ENCODE results near the gene TGM2.

The TGM2 gene

DNA sequence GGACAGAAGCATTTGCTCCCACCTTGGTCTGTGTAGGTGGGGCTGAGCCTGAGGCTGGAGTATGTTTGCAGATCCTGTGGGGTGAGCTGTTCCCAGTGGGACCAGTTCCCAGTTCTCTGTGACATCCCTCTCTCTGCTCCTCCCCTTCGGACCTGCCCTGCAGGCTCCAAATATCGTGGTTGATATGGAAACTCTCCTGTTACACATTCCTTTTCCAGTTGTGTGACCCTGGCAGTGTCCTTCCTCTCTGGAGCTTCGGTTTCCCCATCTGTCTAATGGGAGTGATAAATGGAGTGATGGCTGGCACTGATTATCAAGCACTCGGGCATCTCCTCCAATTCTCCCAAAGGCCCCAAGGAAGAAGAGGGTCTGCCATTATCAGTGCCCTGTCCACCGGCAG, 15.7 kb upstream of the TGM2 start:
- TF ChIP-seq EZH2phosphoT487 (IDR thresholded peaks at IDR 0.05; ENCODE audit: low read length) (no peak), EZH2 (optimal IDR thresholded peaks at IDR 0.05; ENCODE audit: low read depth, low read length) (no peak), CTCF (IDR thresholded peaks at IDR 0.05; ENCODE audit: low read length) (no peak)

DNA sequence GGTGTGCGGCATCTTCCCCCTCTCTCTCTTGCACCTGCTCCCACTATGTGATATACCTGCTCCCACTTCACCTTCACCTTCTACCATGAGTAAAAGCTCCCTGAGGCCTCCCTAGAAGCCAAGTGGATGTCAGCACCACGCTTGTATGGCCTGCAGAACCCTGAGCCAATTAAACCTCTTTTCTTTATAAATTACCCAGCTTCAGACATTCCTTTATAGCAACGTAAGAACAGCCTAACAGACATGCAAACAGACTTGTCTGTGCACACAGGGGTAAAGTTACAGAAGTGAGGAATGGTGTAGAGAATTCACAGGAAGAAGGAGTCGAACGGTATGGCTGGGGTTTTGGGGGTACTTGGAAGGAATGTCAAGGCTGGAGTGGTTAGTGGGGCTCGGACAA, 14.8 kb upstream of the TGM2 start:
- no peaks in the 10 kb centered on the region for H3K79me2 ChIP-seq (ENCODE audit: low read length)
- H3K4me2 ChIP-seq (ENCODE audit: low read depth, low read length): no peak overlapping the region
- no peaks in the 10 kb centered on the region for H3F3A ChIP-seq (ENCODE audit: insufficient read depth, low read length)
- no peak overlapping the region for H2AFZ ChIP-seq (ENCODE audit: low read length)
- no peak overlapping the region for H3K9ac ChIP-seq (ENCODE audit: low read length)
- no peaks in the 10 kb centered on the region for H3K9me2 ChIP-seq (replicated peaks; ENCODE audit: insufficient read depth, low read length)
- no peak for DNase-seq
- H3K27me3 ChIP-seq (replicated peaks; ENCODE audit: insufficient read depth, low read length): 0 out of 2 replicates have a peak, but pooled peaks cover 3% of the 10 kb centered on the region
- no peak overlapping the region for H3K27ac ChIP-seq (ENCODE audit: low read length)
- no peak overlapping the region for H3K4me3 ChIP-seq (ENCODE audit: low read length)
- H3K4me1 ChIP-seq (ENCODE audit: low read length): peaks cover 10% of the 10 kb centered on the region; the same call in 1 of the 2 replicates
- no peaks in the 10 kb centered on the region for H3K36me3 ChIP-seq (replicated peaks; ENCODE audit: insufficient read depth, low read length)
- H4K20me1 ChIP-seq (ENCODE audit: insufficient read depth, low read length): no peaks in the 10 kb centered on the region
- no peaks in the 10 kb centered on the region for H3K9me3 ChIP-seq (replicated peaks; ENCODE audit: insufficient read depth, low read length)
- TF ChIP-seq EZH2 (optimal IDR thresholded peaks at IDR 0.05; ENCODE audit: low read depth, low read length): no peak
- TF ChIP-seq CTCF (IDR thresholded peaks at IDR 0.05; ENCODE audit: low read length): no peak
- TF ChIP-seq EZH2phosphoT487 (IDR thresholded peaks at IDR 0.05; ENCODE audit: low read length): no peak

More for the DNA sequence above, 15.7 kb upstream of the TGM2 start:
- Histone ChIP-seq H3K4me1 (ENCODE audit: low read length) (peaks cover 10% of the 10 kb centered on the region; the same call in 1 of the 2 replicates), H4K20me1 (ENCODE audit: insufficient read depth, low read length) (no peaks in the 10 kb centered on the region), H3K36me3 (replicated peaks; ENCODE audit: insufficient read depth, low read length) (no peaks in the 10 kb centered on the region), H3K4me3 (ENCODE audit: low read length) (no peak overlapping the region), H3K9ac (ENCODE audit: low read length) (no peak overlapping the region), H3K27ac (ENCODE audit: low read length) (no peak overlapping the region), H3K9me2 (replicated peaks; ENCODE audit: insufficient read depth, low read length) (no peaks in the 10 kb centered on the region), H3K79me2 (ENCODE audit: low read length) (no peaks in the 10 kb centered on the region), H2AFZ (ENCODE audit: low read length) (no peak overlapping the region), H3F3A (ENCODE audit: insufficient read depth, low read length) (no peaks in the 10 kb centered on the region), H3K27me3 (replicated peaks; ENCODE audit: insufficient read depth, low read length) (0 out of 2 replicates have a peak, but pooled peaks cover 3% of the 10 kb centered on the region), H3K9me3 (replicated peaks; ENCODE audit: insufficient read depth, low read length) (no peaks in the 10 kb centered on the region), H3K4me2 (ENCODE audit: low read depth, low read length) (no peak overlapping the region)
- DNase-seq: no peak

DNA sequence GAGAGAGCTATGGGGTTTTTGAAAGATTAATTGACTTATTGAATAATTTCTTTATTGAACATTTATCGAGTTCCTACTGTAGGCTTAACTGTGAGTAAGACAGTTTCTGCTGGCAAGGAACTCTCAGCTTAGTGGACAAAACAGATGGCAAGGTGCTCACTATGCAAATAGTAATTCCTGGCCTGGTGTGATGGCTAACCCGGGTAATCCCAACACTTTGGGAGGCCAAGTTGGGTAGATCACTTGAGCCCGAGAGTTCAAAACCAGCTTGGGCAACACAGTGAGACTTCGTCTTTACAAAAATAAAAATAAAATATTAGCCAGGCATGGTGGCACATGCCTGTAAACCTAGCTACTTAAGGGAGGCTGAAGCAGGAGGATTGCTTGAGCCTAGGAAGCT, 13.5 kb upstream of the TGM2 start:
- Histone ChIP-seq H3K9me3 (replicated peaks; ENCODE audit: insufficient read depth, low read length) (no peaks in the 10 kb centered on the region), H3K4me2 (ENCODE audit: low read depth, low read length) (no peak overlapping the region), H3K36me3 (replicated peaks; ENCODE audit: insufficient read depth, low read length) (no peaks in the 10 kb centered on the region), H3K79me2 (ENCODE audit: low read length) (no peaks in the 10 kb centered on the region), H3K4me1 (ENCODE audit: low read length) (peaks cover 10% of the 10 kb centered on the region; the same call in 1 of the 2 replicates), H3K9ac (ENCODE audit: low read length) (no peak overlapping the region), H3K9me2 (replicated peaks; ENCODE audit: insufficient read depth, low read length) (no peaks in the 10 kb centered on the region), H3K27me3 (replicated peaks; ENCODE audit: insufficient read depth, low read length) (0 out of 2 replicates have a peak, but pooled peaks cover 3% of the 10 kb centered on the region), H3K27ac (ENCODE audit: low read length) (no peak overlapping the region), H2AFZ (ENCODE audit: low read length) (no peak overlapping the region), H3F3A (ENCODE audit: insufficient read depth, low read length) (no peaks in the 10 kb centered on the region), H4K20me1 (ENCODE audit: insufficient read depth, low read length) (no peaks in the 10 kb centered on the region), H3K4me3 (ENCODE audit: low read length) (no peak overlapping the region)
- no peak for DNase-seq
- TF ChIP-seq CTCF (IDR thresholded peaks at IDR 0.05; ENCODE audit: low read length): no peak
- TF ChIP-seq EZH2 (optimal IDR thresholded peaks at IDR 0.05; ENCODE audit: low read depth, low read length): no peak
- TF ChIP-seq EZH2phosphoT487 (IDR thresholded peaks at IDR 0.05; ENCODE audit: low read length): no peak
